Activated gamma-delta T cell (primary cell): ENCODE results near the gene MYOD1.

Experiments used
- DNase-seq: peaks from one replicate; lab custom pipeline; 2025; lab: John Stamatoyannopoulos, UW
- total RNA-seq, 2 donors: gene quantifications; one replicate each; lab custom pipeline; 2026; lab: John Stamatoyannopoulos, UW

MYOD1 gene
- total RNA-seq = 0 reads per million in 2 donors

GRCh38 chr11:17719028-17719937, at the start of gene MYOD1:
Gene MYOD1 (plus strand): TSS chr11:17719571. CDS start chr11:17719783, 212 bp downstream.
- DNase-seq = no peak

GRCh38 chr11:17672469-17672868, 46.9 kb upstream of the MYOD1 start:
- DNase-seq = no peak

- no peak for DNase-seq
These were observed 45.4 kb upstream of the MYOD1 start for GRCh38 chr11:17673951-17674350.

GRCh38 chr11:17682848-17683247, 36.5 kb upstream of the MYOD1 start:
- no peak for DNase-seq

GRCh38 chr11:17683377-17684161, 35.8 kb upstream of the MYOD1 start:
- no peak for DNase-seq

GRCh38 chr11:17684550-17684949, 34.8 kb upstream of the MYOD1 start:
- DNase-seq = no peak

- no peak for DNase-seq
These were observed 33.0 kb upstream of the MYOD1 start for GRCh38 chr11:17686231-17686980.

GRCh38 chr11:17687946-17688670, 31.3 kb upstream of the MYOD1 start:
- no peak for DNase-seq

GRCh38 chr11:17691550-17691949, 27.8 kb upstream of the MYOD1 start:
- no peak for DNase-seq

GRCh38 chr11:17691976-17692375, 27.4 kb upstream of the MYOD1 start:
- no peak for DNase-seq

GRCh38 chr11:17692931-17693330, 26.4 kb upstream of the MYOD1 start:
- DNase-seq = no peak

GRCh38 chr11:17693531-17693930, 25.8 kb upstream of the MYOD1 start:
- DNase-seq = no peak

- no peak for DNase-seq
These were observed 24.8 kb upstream of the MYOD1 start for GRCh38 chr11:17694494-17695110.

GRCh38 chr11:17695454-17696441, 23.6 kb upstream of the MYOD1 start:
- DNase-seq = no peak

- DNase-seq = no peak
These were observed 22.6 kb upstream of the MYOD1 start for GRCh38 chr11:17696741-17697140.

- DNase-seq = no peak
These were observed 22.0 kb upstream of the MYOD1 start for GRCh38 chr11:17697175-17697949.

GRCh38 chr11:17699147-17700114, 19.9 kb upstream of the MYOD1 start:
- no peak for DNase-seq

GRCh38 chr11:17700991-17701390, 18.4 kb upstream of the MYOD1 start:
- DNase-seq = no peak
